NCI-H526 (cell line): ENCODE data around the gene LAMC3.

Experiments used
- DNase-seq, 2 experiments: peaks; one replicate each; lab custom pipeline; 2025; lab: John Stamatoyannopoulos, UW

LAMC3 gene

DNA sequence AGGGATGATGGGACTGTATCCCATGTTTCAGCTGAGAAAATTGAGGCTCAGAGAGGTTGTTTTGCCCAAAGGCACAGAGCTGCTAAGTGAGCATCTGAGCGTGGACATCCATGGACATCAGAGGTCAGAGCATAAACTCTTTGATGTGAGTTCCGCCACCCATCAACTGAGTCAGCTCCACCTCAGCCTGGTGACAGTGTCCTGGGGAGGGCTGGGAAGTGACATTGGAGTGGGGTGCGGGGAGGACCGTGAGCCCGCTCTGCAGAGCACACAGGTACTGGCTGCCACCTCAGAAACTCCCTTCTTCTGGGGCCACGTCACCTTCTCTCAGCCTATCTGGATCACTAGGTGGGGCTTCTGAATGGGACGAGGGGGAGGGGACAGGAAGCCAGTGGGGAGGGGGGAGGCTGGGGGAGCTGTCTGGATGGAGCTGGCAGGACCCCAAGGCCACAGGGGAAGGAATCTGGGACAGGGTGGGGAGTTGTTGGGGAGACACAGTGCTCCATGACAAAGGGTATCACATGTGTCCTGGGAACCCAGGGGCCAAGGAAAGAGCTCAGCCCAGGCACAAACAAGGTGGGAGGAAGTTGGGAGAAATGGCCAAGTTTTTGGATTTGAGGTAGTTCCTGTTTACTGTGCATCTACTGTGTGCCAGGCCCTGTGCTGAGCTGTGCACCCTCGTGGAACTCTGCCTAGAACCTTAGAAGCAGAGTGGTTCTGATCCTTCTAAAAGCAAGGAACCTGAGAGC is 2.5 kb downstream of the LAMC3 start:
- DNase-seq, result no peak

DNA sequence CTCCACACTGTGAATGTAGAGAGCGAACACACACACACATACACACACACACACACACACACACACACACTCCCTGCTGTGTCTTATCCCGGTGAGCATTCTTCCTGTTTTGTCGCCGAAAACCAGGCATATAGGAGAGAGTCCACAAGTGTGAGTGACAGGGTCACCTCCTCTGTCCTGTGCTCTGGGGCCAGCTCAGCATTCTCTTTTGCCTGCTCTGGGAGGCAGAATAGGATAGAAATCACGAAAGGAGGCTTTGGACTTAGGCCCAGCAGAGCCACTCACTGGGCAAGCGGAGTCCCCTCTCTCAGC is 3.0 kb downstream of the LAMC3 start:
- no peak for DNase-seq

GRCh38 chr9:131012396-131012917 is 3.5 kb downstream of the LAMC3 start:
- no peak for DNase-seq

- no peak for DNase-seq
Observed at GRCh38 chr9:131013015-131013755, 4.2 kb downstream of the LAMC3 start.

GRCh38 chr9:131013771-131014676 is 5.0 kb downstream of the LAMC3 start:
- no peak for DNase-seq

- no peak for DNase-seq
Observed at GRCh38 chr9:131015112-131015511, 6.1 kb downstream of the LAMC3 start.

DNA sequence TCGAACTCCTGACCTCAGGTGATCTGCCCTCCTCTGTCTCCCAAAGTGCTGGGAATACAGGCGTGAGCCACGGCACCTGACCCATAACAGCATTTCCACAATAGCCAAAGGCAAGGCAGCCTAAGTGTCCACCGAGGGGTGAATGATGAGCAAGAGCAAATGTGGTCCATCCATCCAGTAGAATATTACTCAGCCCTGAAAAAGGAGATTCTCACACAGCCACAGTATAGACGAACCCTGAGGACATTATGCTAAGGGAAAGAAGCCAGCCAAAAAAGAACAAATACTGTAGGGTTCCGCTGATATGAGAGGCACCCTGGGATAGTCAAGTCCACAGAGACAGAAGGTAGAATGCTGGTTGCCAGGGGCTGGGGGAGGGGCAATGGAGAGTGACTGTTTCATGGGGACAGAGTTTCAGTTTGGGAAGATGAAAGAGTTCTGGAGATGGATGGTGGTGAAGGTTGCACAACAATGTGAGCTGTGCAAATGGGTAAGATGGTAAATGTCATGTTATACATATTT is 7.0 kb downstream of the LAMC3 start:
- DNase-seq, result no peak

DNA sequence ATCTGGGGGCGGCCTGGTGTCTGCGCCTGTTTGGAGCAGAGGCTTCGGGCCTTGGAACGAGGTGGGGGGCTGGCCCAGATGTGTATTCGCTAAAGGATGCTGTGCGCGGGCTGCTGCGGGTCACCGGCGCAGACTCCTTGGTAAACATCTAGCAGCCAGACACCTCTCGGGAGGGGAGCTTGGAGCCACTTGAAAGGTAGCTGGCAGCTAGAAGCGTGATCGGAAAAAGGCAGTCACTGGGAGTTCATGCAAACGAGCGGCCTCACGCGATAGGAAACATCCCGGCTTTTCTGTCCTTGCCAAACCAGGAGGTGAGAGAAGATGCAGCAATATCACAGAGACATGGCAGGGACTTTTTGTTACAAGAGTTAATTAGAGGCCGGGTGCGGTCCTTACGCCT is 8.1 kb downstream of the LAMC3 start:
- no peak for DNase-seq

DNA sequence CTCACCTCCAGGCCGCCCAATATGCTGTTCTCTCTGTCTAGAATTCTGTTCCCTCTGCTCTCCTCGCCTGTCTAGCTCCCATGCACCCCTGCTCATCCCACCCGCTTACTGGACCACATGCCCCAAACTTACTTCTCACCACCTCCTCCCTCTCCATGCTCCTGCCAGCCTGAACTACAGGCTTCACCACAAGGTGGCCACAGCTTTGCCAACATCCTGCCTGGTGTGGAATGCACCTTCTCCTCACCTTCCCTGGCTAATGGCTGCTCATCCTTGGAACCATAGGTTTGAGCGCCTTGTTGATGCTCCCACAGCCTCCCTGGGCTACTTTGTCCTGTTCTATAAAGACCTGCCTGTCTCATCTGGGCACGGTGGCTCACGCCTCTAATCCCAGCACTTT is 9.6 kb downstream of the LAMC3 start:
- DNase-seq, result no peak

DNA sequence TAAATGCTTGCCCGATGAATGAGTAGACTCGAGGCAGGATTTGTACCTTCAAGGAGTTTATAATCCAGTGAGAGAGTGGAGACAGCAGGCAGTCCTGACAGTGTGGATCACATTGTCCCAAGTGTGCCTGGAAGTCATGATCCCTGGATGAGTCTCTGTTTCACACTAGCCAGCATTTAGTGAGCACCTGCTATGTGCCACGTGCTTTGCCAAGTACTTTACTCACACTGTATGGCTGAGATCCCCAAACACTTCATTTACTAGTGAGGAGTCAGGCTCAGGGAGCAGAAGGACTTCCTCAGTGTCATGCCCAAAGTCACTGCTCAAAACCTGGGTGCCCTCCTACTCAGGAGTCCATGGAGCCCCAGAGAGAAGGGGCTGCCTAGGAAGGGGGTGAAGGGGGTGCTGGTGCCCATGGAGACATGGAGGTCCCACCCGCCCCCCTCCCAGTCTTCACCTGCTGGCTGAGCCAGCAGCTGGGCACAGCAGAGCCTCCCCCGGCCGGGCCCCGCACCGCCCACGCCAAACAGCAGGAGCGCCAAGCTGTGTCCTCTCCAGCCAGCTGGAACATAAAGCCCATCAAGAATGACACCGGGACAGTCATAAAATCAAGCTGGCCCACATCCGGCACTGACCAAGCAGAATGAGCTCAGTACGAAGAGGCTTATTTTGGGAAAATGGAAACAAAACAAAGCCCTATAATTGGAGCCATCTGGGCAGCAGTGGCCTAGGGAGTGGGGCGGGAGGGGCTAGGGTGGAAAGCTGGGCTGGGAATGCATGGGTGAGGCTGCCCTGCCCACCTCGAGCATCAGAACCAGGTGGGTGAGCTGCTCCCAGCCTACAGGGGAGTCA is 10.6 kb downstream of the LAMC3 start:
- DNase-seq, result no peak

DNA sequence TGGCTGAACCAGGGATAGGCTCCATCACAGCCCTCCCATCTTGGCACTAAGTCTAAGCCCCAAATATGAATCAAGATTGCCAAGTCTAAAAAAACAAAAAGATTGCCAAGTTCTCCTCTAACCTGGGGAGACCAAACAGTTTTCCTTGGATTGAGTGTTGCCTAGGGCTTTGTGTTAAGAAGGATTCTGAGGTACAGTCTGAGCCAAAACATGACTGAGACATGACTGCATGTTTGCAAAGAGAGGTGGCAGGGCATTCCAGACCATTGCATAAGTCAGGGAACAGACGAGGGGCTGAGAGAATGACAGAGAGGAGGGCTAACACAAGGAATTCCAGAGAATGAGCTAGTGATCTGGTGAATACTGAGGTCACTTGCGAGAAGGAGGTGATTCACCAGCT is 11.4 kb downstream of the LAMC3 start:
- DNase-seq, result no peak

DNA sequence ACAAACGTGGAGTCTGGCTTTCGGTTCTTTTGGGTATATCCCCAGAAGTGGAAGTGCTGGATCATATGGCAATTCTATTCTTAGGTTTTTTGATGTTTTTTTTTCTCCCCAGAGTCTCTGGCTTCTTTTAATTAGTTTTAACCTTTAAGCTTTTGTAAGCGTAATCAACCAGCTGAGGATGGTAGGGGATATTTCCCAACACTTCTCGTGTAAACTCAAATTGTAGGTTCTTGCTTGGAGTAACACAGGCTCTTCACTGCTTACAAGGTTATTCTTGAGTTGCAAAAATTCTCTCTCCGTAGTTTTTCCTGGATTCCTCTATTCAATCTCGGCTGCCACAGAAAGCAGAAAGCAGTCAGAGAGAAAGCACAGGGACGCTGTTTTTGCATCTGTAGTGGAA is 11.9 kb downstream of the LAMC3 start:
- DNase-seq, result no peak

- no peak for DNase-seq
Observed at GRCh38 chr9:131021785-131022184, 12.8 kb downstream of the LAMC3 start.

DNA sequence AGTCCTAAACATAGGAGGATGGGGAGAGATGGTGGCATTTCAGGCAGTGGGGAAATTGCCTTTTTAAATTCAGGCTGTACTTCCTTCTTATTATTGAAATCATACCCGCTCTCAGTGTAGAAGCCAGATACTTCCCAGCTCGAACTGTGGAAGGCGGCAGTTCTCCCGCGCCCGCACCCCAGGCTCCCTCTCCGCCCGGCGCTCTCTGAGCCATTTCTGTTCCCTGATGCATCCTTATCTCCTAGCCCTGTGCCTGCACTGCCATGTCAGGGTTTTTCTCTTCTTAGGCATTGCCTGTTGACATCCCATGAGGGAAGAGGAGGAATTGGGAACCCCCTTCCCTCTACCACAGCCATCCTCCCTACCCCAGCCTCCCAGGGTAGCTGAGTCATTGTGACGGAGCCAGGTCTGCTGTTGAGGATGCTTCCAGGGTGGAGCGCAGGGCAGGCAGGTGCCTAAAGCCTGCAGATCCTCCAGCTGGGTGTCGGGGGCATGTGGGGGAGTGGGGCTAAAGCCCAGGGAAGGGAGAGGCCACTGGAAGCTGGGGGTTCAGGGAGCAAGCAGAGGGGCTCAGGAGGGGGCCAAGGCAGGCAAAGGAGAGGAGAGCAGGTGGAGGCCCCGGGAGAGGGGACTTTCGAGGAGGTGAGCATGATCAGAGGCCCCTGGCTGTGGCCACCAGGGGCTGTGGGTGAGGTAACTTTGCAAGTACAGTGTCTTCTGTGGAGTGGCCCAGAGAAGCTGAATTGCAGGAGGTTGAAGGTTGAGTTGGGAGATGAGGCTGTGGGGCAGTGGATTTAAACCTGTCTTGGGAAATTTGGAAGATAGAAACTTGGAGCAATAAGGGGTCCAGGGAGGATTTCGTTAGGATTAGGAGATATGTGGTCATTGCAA is 16.2 kb downstream of the LAMC3 start:
- DNase-seq, result no peak

DNA sequence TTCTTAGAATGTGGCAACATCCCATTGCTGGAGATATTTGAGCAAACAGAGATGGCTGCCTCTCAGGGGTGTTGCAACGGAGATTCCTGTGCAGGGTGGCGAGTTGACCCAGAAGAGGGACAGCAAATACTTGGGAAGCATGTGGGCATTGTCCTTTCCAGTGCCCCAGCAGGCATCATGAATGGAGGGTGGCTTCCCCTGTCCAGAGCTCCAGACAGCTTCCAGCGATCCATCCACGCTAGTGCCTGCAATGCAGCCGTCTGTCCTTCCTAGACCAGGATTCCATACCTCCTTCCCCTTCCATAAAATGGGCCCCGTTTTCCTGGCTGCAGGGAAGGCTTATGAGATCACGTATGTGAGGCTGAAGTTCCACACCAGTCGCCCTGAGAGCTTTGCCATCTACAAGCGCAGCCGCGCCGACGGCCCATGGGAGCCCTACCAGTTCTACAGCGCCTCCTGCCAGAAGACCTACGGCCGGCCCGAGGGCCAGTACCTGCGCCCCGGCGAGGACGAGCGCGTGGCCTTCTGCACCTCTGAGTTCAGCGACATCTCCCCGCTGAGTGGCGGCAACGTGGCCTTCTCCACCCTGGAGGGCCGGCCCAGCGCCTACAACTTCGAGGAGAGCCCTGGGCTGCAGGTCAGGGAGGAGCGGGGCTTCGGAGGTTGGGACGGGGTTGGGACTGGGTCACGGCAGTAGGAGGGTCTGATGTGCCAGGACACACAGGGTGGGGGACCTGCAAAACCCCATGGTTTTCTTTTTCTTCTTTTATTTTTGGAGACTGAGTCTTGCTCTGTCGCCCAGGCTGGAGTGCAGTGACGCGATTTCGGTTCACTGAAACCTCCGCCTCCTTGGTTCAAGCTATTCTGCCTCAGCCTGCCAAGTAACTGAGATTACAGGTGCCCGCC is 17.2 kb downstream of the LAMC3 start:
- DNase-seq, result no peak

DNA sequence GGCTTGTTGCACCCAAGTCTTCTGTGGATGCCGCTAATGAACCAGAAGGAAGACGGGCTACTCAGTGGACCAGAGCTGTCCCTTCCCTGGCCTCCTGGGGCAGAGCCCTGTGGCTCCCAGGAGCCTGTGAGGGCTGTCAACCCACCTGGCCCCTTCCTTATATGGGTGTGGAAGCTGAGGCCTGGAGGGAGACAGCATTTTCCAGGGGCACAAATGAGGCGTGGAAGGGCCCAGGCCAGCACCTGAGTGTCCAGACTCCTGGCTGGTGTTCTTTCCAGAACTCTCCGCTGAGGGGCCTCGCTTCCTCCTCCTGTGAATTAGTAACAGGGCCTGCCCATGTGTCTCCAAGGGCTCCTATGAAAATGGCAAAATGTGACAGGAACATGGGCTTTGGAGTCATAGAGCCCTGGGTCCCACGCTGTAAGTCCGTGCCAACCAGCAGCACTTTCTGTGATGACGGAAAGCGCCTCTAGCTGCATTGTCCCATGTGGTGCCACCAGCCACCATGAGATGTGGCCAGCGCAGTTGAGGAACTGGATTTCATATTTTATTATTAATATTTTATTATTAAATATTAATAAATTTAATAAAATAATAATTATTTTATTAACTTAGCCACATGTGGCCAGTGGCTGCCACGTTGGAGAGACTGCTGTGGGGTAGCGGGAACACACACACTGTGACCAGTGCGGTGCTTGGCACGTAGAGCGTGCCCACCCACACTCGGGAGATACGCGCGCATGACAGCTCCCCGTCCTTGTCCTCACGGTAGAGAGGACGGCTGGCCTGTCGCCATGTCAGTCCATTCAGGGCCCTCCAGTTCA is 18.3 kb downstream of the LAMC3 start:
- no peak for DNase-seq

DNA sequence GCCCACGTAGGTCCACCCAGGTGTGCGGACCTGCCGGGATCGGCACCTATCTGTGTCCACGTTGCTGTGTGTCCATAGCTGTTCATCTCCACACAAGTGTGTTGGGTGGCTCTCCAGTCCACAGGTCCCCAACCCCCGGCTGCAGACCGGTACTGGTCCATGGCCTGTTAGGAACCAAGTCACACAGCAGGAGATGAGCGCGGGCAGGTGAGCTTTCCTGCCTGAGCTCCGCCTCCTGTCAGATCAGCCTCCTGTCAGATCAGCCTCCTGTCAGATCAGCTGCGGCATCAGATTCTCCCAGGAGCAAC is 18.9 kb downstream of the LAMC3 start:
- no peak for DNase-seq

DNA sequence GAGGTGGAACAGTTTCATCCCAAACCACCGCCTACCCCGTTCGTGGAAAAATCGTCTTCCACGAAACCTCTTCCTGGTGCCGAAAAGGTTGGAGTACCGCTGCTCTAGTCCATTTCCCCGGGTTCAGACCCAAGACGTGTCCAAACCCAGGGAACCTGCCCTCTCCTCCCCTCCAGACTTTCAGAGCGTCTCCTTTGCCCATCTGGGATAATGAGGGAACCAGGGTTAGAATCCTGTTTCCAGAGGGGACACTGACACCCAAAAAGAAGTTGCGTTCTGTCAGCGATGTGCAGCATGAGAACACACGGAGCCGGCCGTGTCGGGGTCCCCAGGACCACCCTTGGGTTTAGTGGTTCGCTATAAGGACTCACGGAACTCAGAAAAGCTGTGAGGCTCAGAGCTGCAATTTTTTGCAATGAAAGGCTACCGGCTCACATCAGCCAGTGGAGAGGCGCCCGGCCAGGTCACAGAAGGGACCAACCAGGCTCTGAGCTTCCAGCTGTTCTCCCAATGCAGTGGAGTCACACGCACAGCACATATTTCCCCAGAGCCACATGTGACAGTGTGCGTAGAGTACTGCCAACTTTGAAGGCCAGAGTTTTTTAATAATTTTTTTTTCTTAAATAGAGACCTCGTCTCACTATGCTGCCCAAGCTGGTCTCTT is 19.4 kb downstream of the LAMC3 start:
- no peak for DNase-seq
